ENCODE data around the gene DSTYK. TPM values are rescaled to one million over a fixed set of nuclear protein-coding genes. Genes with fewer than 3 reads are reported as not detected.

The DSTYK gene
- total RNA-seq, 4 donors from 2014 or later, result 2.2 to 9.8 (median 6.5) TPM

- no peaks in the 10 kb centered on the region for H3K27me3 ChIP-seq
- WGBS, 2 donors (ENCODE audit: low coverage in 1 of 2), result 94 to 97% methylated on average over 3 to 4 of the region's 4 CpGs
- no peak overlapping the region for H3K4me3 ChIP-seq
- no peaks in the 10 kb centered on the region for H3K4me1 ChIP-seq
- peaks cover 6 to 9% of the 10 kb centered on the region in 2 donors for H3K9me3 ChIP-seq
- no peak overlapping the region for H3K27ac ChIP-seq
- TF ChIP-seq EP300 (IDR thresholded peaks at IDR 0.05; ENCODE audit: low read depth) (no peak), POLR2AphosphoS5 (IDR thresholded peaks at IDR 0.05) (no peak)
- in situ Hi-C loops (cut with MboI; ENCODE audit: low pct_ligation_motif_present in 1 of 4, low pct_unique_long_range_greater_than_20kb in 1 of 4, low sequenced_read_pairs in 3 of 4), result no loop called here
- no peak for DNase-seq
- peaks cover 0 to 39% (median 20%) of the 10 kb centered on the region in 4 donors for H3K36me3 ChIP-seq
- intact Hi-C loops (cut with DNase I; ENCODE audit: low total_unique reads), result no loop called here
Observed at GRCh38 chr1:205152505-205152904, 59.0 kb downstream of the DSTYK start.

GRCh38 chr1:205150651-205151428 is 60.7 kb downstream of the DSTYK start:
- Histone ChIP-seq H3K9me3 (peaks cover 3% of the 10 kb centered on the region in 2 donors), H3K4me1 (no peaks in the 10 kb centered on the region), H3K36me3 (peaks cover 0 to 28% (median 11%) of the 10 kb centered on the region in 4 donors), H3K4me3 (no peak overlapping the region), H3K27ac (no peak overlapping the region), H3K27me3 (no peaks in the 10 kb centered on the region)
- DNase-seq, result no peak
- 86 to 92% methylated on average over 2 to 5 of the region's 5 CpGs for WGBS, 2 donors (ENCODE audit: low coverage in 1 of 2)
- TF ChIP-seq POLR2AphosphoS5 (IDR thresholded peaks at IDR 0.05) (no peak), EP300 (IDR thresholded peaks at IDR 0.05; ENCODE audit: low read depth) (no peak), CTCF (IDR thresholded peaks at IDR 0.05) (no peak), POLR2A (IDR thresholded peaks at IDR 0.05) (no peak)
- intact Hi-C loops (cut with DNase I; ENCODE audit: low total_unique reads) (no loop called here), in situ Hi-C loops (cut with MboI; ENCODE audit: low pct_ligation_motif_present in 1 of 4, low pct_unique_long_range_greater_than_20kb in 1 of 4, low sequenced_read_pairs in 3 of 4) (no loop called here)

DNA sequence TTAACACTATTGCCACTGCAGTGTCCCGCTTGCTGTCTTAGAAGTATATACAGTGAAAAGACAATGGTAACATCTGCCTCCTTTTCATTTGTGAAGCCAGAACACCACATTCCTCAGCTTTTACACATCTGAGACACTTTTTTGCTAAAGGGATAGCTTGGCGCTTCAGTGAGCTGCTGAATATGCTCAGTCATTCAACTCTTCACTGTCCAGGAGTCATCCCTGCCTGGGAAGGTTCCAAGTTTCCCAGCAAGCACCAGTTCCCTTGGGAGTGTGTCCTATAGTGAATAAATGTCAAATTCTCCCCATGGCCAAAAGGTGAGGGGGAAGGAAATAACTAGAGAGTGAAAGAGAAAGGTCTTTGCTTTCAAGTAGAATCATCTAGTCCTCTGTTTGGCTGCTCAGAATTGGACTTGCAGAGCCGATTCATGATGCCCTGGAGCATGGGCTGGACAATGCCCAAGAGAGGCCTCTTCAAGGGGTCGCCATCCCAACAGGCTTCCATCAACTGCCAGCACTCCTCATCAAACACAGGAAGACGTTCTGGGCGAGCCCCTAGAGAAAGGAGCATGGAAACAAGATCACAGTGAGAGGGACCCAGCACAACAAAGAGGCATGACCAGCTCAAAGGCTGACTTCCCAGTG is 64.2 kb downstream of the DSTYK start:
- peaks cover 0 to 10% (median 0%) of the 10 kb centered on the region in 4 donors for H3K36me3 ChIP-seq
- in situ Hi-C loops (cut with MboI; ENCODE audit: low pct_ligation_motif_present in 1 of 4, low pct_unique_long_range_greater_than_20kb in 1 of 4, low sequenced_read_pairs in 3 of 4), result no loop called here
- DNase-seq, result no peak
- no peak overlapping the region for H3K27ac ChIP-seq
- no peak for TF ChIP-seq CTCF (IDR thresholded peaks at IDR 0.05)
- TF ChIP-seq POLR2AphosphoS5 (IDR thresholded peaks at IDR 0.05), result no peak
- TF ChIP-seq POLR2A (IDR thresholded peaks at IDR 0.05), result no peak
- TF ChIP-seq EP300 (IDR thresholded peaks at IDR 0.05; ENCODE audit: low read depth), result no peak
- H3K4me1 ChIP-seq, result no peaks in the 10 kb centered on the region
- no peak overlapping the region for H3K4me3 ChIP-seq
- 83 to 92% methylated on average over 5 to 6 of the region's 6 CpGs for WGBS, 2 donors (ENCODE audit: low coverage in 1 of 2)
- intact Hi-C loops (cut with DNase I; ENCODE audit: low total_unique reads), result loop anchor here (10.0 kb wide), 1 partner anchor 107 kb away; no protein-coding TSS in a partner anchor
- H3K9me3 ChIP-seq, result no peaks in the 10 kb centered on the region
- H3K27me3 ChIP-seq, result no peaks in the 10 kb centered on the region

GRCh38 chr1:205144751-205145150 is 66.8 kb downstream of the DSTYK start:
- Histone ChIP-seq H3K27me3 (no peaks in the 10 kb centered on the region), H3K4me1 (peaks cover 0 to 9% (median 5%) of the 10 kb centered on the region in 4 donors), H3K27ac (no peak overlapping the region), H3K9me3 (no peaks in the 10 kb centered on the region), H3K36me3 (peaks cover 0 to 10% (median 0%) of the 10 kb centered on the region in 4 donors), H3K4me3 (no peak overlapping the region)
- in situ Hi-C loops (cut with MboI; ENCODE audit: low pct_ligation_motif_present in 1 of 4, low pct_unique_long_range_greater_than_20kb in 1 of 4, low sequenced_read_pairs in 3 of 4), result no loop called here
- no peak for DNase-seq
- 54% methylated on average over 1 of the region's 1 CpG; no CpG with 5 or more reads in 1 of the 2 donors for WGBS, 2 donors (ENCODE audit: low coverage in 1 of 2)
- TF ChIP-seq POLR2AphosphoS5 (IDR thresholded peaks at IDR 0.05) (no peak), POLR2A (IDR thresholded peaks at IDR 0.05) (no peak), CTCF (IDR thresholded peaks at IDR 0.05) (no peak), EP300 (IDR thresholded peaks at IDR 0.05; ENCODE audit: low read depth) (no peak)
- intact Hi-C loops (cut with DNase I; ENCODE audit: low total_unique reads), result loop anchor here (10.0 kb wide), 1 partner anchor 110 kb away; no protein-coding TSS in a partner anchor
